WTC11 (cell line): ENCODE results near the gene AMD1. TPM values are rescaled to one million over a fixed set of nuclear protein-coding genes. Genes with fewer than 3 reads are reported as not detected.

Source experiments
- ATAC-seq: fragments of 200-7000 bp; cut with Tn5 transposase; 2 replicates; pipeline ENCODE4 v1.10.0; 2021; ENCODE audit warnings: mild to moderate bottlenecking, moderate library complexity
- CTCF ChIA-PET: fragments of 300-600 bp; sonication (Branson Sonifier 250); formaldehyde crosslinking; loops from one replicate; lab custom pipeline; 2021; ENCODE audit warnings: antibody characterized with exemption; lab: Charles Lee
- POLR2A ChIA-PET: fragments of 350-600 bp; sonication (Branson Sonifier 250); formaldehyde crosslinking; loops from one replicate; lab custom pipeline; 2021; ENCODE audit warnings: antibody characterized with exemption; lab: Charles Lee
- DNase-seq: peaks from one replicate; pipeline ENCODE4 v3.0.0; 2021; ENCODE audit warnings: low spot score
- H3K27ac Mint-ChIP-seq: 2 replicates; pipeline ENCODE4 v1.8.0; 2021; ENCODE audit warnings: mixed read lengths
- H3K27me3 Mint-ChIP-seq: 2 replicates; pipeline ENCODE4 v1.8.0; 2021; ENCODE audit warnings: low read depth, mild to moderate bottlenecking, moderate library complexity, mixed read lengths
- H3K36me3 Mint-ChIP-seq: 2 replicates; pipeline ENCODE4 v1.8.0; 2021; ENCODE audit warnings: mixed read lengths
- H3K4me1 Mint-ChIP-seq: 2 replicates; pipeline ENCODE4 v1.8.0; 2022; ENCODE audit warnings: mixed read lengths
- H3K4me3 Mint-ChIP-seq: 2 replicates; pipeline ENCODE4 v1.8.0; 2021; ENCODE audit warnings: mild to moderate bottlenecking, moderate library complexity, mixed read lengths
- H3K9me3 Mint-ChIP-seq: 2 replicates; pipeline ENCODE4 v1.8.0; 2021; ENCODE audit warnings: mixed read lengths
- CREB1 ChIP-seq: sonication (generic); formaldehyde crosslinking; IDR thresholded peaks from 2 replicates; pipeline ENCODE4 v1.8.0; 2023; ENCODE audit warnings: mild to moderate bottlenecking, missing genetic modification reagents
- FOXK1 ChIP-seq: sonication (generic); formaldehyde crosslinking; IDR thresholded peaks from 2 replicates; pipeline ENCODE4 v1.8.0; 2022; ENCODE audit warnings: mild to moderate bottlenecking, moderate library complexity, missing genetic modification reagents
- GRHL2 ChIP-seq: fragments of 250-450 bp; sonication (Bioruptor Pico); IDR thresholded peaks from 2 replicates; pipeline ENCODE4 v1.8.0; 2022; ENCODE audit warnings: mild to moderate bottlenecking, moderate library complexity; ENCODE audit not compliant: insufficient replicate concordance, severe bottlenecking
- HMGA2 ChIP-seq: fragments of 250-450 bp; sonication (Bioruptor Pico); IDR thresholded peaks from 2 replicates; pipeline ENCODE4 v1.4.0; 2021; ENCODE audit warnings: mild to moderate bottlenecking, moderate library complexity
- JAZF1 ChIP-seq: fragments of 250-450 bp; sonication (Bioruptor Pico); IDR thresholded peaks from 2 replicates; pipeline ENCODE4 v1.9.0; 2021; ENCODE audit warnings: moderate library complexity, mild to moderate bottlenecking, inconsistent platforms
- KAT7 ChIP-seq: sonication (generic); formaldehyde crosslinking; IDR thresholded peaks from 2 replicates; pipeline ENCODE4 v1.8.1; 2023; ENCODE audit warnings: missing genetic modification reagents, mild to moderate bottlenecking, borderline replicate concordance
- RORB ChIP-seq: fragments of 250-450 bp; sonication (Bioruptor Pico); IDR thresholded peaks from 2 replicates; pipeline ENCODE4 v1.9.0; 2021; ENCODE audit warnings: mild to moderate bottlenecking
- SOX15 ChIP-seq: fragments of 250-450 bp; sonication (Bioruptor Pico); IDR thresholded peaks from 2 replicates; pipeline ENCODE4 v1.9.0; 2021; ENCODE audit warnings: mild to moderate bottlenecking
- SP1 ChIP-seq: sonication (generic); formaldehyde crosslinking; conservative IDR thresholded peaks from 2 replicates; pipeline ENCODE4 v1.8.1; 2022; ENCODE audit warnings: missing genetic modification reagents
- TEAD4 ChIP-seq: sonication (generic); formaldehyde crosslinking; IDR thresholded peaks from 2 replicates; pipeline ENCODE4 v1.8.0; 2022; ENCODE audit warnings: mild to moderate bottlenecking, missing genetic modification reagents
- ZNF416 ChIP-seq: fragments of 250-450 bp; sonication (Bioruptor Pico); IDR thresholded peaks from 2 replicates; pipeline ENCODE4 v1.9.0; 2021; ENCODE audit warnings: mild to moderate bottlenecking, inconsistent platforms
- ZNF423 ChIP-seq: fragments of 250-450 bp; sonication (Bioruptor Pico); IDR thresholded peaks from 2 replicates; pipeline ENCODE4 v2.1.2; 2022; ENCODE audit warnings: mild to moderate bottlenecking, moderate library complexity
- total RNA-seq: library from RNA; stranded (reverse); gene quantifications from 3 replicates; pipeline ENCODE4 v1.2.3, GENCODE V29; 2021
- TF ChIP-seq, protein P1 (sequence below): sonication (generic); formaldehyde crosslinking; IDR thresholded peaks from 2 replicates; pipeline ENCODE4 v1.8.0; 2022; ENCODE audit warnings: missing genetic modification reagents
- TF ChIP-seq, protein P2 (sequence below): sonication (generic); formaldehyde crosslinking; IDR thresholded peaks from 2 replicates; pipeline ENCODE4 v1.8.1; 2022; ENCODE audit warnings: mild to moderate bottlenecking, moderate library complexity, missing genetic modification reagents
- TF ChIP-seq, protein P3 (sequence below): sonication (generic); formaldehyde crosslinking; IDR thresholded peaks from 2 replicates; pipeline ENCODE4 v1.8.1; 2022; ENCODE audit warnings: low read depth, missing genetic modification reagents, borderline replicate concordance
- TF ChIP-seq, protein P4 (sequence below): sonication (generic); formaldehyde crosslinking; IDR thresholded peaks from 2 replicates; pipeline ENCODE4 v1.8.1; 2023; ENCODE audit warnings: mild to moderate bottlenecking, missing genetic modification reagents
- TF ChIP-seq, protein P5 (sequence below): sonication (generic); formaldehyde crosslinking; IDR thresholded peaks from 2 replicates; pipeline ENCODE4 v1.8.1; 2022; ENCODE audit warnings: low read depth, mild to moderate bottlenecking, moderate library complexity, missing genetic modification reagents, borderline replicate concordance
- TF ChIP-seq, protein P6 (sequence below): fragments of 250-450 bp; sonication (Bioruptor Pico); IDR thresholded peaks from 2 replicates; pipeline ENCODE4 v1.9.0; 2021; ENCODE audit warnings: mild to moderate bottlenecking, borderline replicate concordance
- TF ChIP-seq, protein P7 (sequence below): sonication (generic); formaldehyde crosslinking; IDR thresholded peaks from 2 replicates; pipeline ENCODE4 v1.8.1; 2022; ENCODE audit warnings: mild to moderate bottlenecking, missing genetic modification reagents, moderate library complexity, borderline replicate concordance

AMD1 gene
- total RNA-seq, 1 experiment from 2014 or later = 122 TPM

DNA sequence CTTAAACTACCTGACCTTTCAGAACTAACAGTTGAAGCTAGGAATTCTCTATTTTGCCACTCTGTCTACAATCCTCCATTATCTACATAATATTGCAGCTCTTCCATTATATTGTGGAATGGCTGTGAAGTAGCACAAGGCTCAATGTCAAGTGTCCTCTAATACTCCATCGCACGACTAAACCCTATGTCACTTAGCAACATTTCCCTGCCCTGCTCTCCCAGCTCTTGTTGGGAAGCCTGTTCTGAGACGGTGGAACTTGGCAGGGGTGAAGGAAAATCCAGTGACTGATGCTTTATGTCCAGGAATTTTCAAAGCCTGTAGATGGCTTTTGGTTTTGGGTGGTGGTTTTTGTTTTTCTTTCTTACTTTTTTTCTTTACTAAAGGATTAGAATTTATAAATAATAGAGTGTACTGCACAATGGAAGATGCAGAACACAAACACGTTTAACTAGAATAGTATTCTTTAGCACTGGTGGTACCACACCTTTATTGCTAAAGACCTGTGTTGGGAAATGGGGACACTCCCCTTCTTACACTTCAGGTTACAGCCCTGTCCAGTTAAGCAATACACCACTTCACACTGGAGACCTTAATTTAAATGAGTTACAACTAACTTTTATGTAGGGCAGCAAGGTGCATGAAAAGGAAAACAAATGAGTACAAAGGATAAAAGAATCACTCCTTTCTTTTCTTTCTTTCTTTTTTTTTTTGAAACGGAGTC lies 20.7 kb upstream of the AMD1 start (continued):
- TF ChIP-seq, protein P1, sequence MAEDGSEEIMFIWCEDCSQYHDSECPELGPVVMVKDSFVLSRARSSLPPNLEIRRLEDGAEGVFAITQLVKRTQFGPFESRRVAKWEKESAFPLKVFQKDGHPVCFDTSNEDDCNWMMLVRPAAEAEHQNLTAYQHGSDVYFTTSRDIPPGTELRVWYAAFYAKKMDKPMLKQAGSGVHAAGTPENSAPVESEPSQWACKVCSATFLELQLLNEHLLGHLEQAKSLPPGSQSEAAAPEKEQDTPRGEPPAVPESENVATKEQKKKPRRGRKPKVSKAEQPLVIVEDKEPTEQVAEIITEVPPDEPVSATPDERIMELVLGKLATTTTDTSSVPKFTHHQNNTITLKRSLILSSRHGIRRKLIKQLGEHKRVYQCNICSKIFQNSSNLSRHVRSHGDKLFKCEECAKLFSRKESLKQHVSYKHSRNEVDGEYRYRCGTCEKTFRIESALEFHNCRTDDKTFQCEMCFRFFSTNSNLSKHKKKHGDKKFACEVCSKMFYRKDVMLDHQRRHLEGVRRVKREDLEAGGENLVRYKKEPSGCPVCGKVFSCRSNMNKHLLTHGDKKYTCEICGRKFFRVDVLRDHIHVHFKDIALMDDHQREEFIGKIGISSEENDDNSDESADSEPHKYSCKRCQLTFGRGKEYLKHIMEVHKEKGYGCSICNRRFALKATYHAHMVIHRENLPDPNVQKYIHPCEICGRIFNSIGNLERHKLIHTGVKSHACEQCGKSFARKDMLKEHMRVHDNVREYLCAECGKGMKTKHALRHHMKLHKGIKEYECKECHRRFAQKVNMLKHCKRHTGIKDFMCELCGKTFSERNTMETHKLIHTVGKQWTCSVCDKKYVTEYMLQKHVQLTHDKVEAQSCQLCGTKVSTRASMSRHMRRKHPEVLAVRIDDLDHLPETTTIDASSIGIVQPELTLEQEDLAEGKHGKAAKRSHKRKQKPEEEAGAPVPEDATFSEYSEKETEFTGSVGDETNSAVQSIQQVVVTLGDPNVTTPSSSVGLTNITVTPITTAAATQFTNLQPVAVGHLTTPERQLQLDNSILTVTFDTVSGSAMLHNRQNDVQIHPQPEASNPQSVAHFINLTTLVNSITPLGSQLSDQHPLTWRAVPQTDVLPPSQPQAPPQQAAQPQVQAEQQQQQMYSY (CRISPR knock-in tag) = no peak
- TF ChIP-seq TEAD4 = no peak

DNA sequence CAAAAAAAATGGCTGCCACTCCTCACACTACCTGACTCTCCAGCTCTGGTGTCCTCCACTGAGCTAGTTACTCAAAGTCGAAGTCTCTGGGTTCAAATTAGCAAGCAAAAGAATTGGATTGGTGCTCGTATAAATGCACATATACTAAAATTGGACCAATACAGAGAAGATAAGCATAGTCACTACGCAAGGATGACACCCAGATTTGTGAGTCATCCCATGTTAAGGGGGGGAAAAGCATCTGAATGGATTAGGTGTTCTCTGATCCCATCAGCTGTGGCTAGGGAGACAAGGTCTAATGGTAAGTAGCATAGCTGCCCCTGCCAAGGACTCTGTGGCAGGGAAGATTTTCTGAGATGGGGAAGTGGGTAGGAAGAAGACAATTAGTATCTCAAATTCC lies 18.3 kb upstream of the AMD1 start:
- DNase-seq (no peak), ATAC-seq (no peak)
- H3K4me3 Mint-ChIP-seq = no peak overlapping the region
- H3K27me3 Mint-ChIP-seq = no peaks in the 10 kb centered on the region; the same call in 1 of the 2 replicates
- H3K4me1 Mint-ChIP-seq = no peaks in the 10 kb centered on the region
- H3K9me3 Mint-ChIP-seq = no peaks in the 10 kb centered on the region
- POLR2A ChIA-PET = interaction anchor here (0.8 kb wide), 1 partner anchor 18 kb away, joined by 3 read pairs; the partner anchor contains the start of gene AMD1
- CTCF ChIA-PET = interaction anchor here (1.2 kb wide), 1 partner anchor 10 kb away, joined by 5 read pairs; no protein-coding TSS in a partner anchor
- H3K36me3 Mint-ChIP-seq = no peaks in the 10 kb centered on the region
- H3K27ac Mint-ChIP-seq = no peak overlapping the region
- no peak for TF ChIP-seq ZNF416
- no peak for TF ChIP-seq JAZF1
- TF ChIP-seq HMGA2 = no peak

DNA sequence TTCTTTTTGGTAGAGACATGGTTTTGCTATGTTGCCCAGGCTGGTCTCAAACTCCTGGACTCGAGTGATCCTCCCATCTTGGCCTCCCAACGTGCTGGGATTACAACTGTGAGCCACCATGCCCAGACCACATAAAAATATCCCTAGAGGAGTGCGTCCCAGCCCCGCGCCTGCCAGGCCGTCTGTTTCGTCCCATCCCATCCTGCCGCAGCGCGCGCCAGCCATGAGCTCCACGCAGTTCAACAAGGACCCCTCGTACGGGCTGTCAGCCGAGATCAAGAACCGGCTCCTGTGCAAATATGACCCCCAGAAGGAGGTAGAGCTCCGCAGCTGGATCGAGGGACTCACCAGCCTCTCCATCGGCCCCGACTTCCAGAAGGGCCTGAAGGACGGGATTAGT lies 16.6 kb upstream of the AMD1 start:
- ChIA-PET POLR2A (interaction anchor here (0.8 kb wide), 1 partner anchor 42 kb away, joined by 4 read pairs; the partner anchor contains the start of gene CDK19), CTCF (no interaction called here)
- ATAC-seq = no peak
- TF ChIP-seq KAT7 (no peak), SP1 (no peak), SOX15 (CRISPR knock-in tag) (no peak), ZNF423 (CRISPR knock-in tag) (no peak), FOXK1 (CRISPR knock-in tag) (no peak), RORB (CRISPR knock-in tag) (no peak), CREB1 (CRISPR knock-in tag) (no peak), GRHL2 (CRISPR knock-in tag) (no peak)
- TF ChIP-seq, protein P2, sequence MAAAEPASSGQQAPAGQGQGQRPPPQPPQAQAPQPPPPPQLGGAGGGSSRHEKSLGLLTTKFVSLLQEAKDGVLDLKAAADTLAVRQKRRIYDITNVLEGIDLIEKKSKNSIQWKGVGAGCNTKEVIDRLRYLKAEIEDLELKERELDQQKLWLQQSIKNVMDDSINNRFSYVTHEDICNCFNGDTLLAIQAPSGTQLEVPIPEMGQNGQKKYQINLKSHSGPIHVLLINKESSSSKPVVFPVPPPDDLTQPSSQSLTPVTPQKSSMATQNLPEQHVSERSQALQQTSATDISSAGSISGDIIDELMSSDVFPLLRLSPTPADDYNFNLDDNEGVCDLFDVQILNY (CRISPR knock-in tag) = no peak
- TF ChIP-seq, protein P3, sequence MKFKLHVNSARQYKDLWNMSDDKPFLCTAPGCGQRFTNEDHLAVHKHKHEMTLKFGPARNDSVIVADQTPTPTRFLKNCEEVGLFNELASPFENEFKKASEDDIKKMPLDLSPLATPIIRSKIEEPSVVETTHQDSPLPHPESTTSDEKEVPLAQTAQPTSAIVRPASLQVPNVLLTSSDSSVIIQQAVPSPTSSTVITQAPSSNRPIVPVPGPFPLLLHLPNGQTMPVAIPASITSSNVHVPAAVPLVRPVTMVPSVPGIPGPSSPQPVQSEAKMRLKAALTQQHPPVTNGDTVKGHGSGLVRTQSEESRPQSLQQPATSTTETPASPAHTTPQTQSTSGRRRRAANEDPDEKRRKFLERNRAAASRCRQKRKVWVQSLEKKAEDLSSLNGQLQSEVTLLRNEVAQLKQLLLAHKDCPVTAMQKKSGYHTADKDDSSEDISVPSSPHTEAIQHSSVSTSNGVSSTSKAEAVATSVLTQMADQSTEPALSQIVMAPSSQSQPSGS (CRISPR knock-in tag) = no peak
- TF ChIP-seq, protein P4, sequence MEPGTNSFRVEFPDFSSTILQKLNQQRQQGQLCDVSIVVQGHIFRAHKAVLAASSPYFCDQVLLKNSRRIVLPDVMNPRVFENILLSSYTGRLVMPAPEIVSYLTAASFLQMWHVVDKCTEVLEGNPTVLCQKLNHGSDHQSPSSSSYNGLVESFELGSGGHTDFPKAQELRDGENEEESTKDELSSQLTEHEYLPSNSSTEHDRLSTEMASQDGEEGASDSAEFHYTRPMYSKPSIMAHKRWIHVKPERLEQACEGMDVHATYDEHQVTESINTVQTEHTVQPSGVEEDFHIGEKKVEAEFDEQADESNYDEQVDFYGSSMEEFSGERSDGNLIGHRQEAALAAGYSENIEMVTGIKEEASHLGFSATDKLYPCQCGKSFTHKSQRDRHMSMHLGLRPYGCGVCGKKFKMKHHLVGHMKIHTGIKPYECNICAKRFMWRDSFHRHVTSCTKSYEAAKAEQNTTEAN (CRISPR knock-in tag) = no peak
- TF ChIP-seq, protein P5, sequence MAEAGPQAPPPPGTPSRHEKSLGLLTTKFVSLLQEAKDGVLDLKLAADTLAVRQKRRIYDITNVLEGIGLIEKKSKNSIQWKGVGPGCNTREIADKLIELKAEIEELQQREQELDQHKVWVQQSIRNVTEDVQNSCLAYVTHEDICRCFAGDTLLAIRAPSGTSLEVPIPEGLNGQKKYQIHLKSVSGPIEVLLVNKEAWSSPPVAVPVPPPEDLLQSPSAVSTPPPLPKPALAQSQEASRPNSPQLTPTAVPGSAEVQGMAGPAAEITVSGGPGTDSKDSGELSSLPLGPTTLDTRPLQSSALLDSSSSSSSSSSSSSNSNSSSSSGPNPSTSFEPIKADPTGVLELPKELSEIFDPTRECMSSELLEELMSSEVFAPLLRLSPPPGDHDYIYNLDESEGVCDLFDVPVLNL = no peak
- TF ChIP-seq, protein P6, sequence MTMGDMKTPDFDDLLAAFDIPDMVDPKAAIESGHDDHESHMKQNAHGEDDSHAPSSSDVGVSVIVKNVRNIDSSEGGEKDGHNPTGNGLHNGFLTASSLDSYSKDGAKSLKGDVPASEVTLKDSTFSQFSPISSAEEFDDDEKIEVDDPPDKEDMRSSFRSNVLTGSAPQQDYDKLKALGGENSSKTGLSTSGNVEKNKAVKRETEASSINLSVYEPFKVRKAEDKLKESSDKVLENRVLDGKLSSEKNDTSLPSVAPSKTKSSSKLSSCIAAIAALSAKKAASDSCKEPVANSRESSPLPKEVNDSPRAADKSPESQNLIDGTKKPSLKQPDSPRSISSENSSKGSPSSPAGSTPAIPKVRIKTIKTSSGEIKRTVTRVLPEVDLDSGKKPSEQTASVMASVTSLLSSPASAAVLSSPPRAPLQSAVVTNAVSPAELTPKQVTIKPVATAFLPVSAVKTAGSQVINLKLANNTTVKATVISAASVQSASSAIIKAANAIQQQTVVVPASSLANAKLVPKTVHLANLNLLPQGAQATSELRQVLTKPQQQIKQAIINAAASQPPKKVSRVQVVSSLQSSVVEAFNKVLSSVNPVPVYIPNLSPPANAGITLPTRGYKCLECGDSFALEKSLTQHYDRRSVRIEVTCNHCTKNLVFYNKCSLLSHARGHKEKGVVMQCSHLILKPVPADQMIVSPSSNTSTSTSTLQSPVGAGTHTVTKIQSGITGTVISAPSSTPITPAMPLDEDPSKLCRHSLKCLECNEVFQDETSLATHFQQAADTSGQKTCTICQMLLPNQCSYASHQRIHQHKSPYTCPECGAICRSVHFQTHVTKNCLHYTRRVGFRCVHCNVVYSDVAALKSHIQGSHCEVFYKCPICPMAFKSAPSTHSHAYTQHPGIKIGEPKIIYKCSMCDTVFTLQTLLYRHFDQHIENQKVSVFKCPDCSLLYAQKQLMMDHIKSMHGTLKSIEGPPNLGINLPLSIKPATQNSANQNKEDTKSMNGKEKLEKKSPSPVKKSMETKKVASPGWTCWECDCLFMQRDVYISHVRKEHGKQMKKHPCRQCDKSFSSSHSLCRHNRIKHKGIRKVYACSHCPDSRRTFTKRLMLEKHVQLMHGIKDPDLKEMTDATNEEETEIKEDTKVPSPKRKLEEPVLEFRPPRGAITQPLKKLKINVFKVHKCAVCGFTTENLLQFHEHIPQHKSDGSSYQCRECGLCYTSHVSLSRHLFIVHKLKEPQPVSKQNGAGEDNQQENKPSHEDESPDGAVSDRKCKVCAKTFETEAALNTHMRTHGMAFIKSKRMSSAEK (CRISPR knock-in tag) = no peak
- TF ChIP-seq, protein P7, sequence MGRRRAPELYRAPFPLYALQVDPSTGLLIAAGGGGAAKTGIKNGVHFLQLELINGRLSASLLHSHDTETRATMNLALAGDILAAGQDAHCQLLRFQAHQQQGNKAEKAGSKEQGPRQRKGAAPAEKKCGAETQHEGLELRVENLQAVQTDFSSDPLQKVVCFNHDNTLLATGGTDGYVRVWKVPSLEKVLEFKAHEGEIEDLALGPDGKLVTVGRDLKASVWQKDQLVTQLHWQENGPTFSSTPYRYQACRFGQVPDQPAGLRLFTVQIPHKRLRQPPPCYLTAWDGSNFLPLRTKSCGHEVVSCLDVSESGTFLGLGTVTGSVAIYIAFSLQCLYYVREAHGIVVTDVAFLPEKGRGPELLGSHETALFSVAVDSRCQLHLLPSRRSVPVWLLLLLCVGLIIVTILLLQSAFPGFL (CRISPR knock-in tag) = no peak

More for the DNA sequence above, 16.6 kb upstream of the AMD1 start:
- no peaks in the 10 kb centered on the region for H3K9me3 Mint-ChIP-seq
- no peaks in the 10 kb centered on the region for H3K4me1 Mint-ChIP-seq
- H3K36me3 Mint-ChIP-seq = no peaks in the 10 kb centered on the region
- DNase-seq = no peak
- H3K27ac Mint-ChIP-seq = no peak overlapping the region
- H3K4me3 Mint-ChIP-seq = no peak overlapping the region
- H3K27me3 Mint-ChIP-seq = no peaks in the 10 kb centered on the region; the same call in 1 of the 2 replicates
